GM21447 (cell line): Measurements from ENCODE around the gene PMEL.
"Not testable (repeated sequence)": the region's sequence is repeated elsewhere in the genome, so short reads cannot be mapped to it uniquely, and the experiment has no call there.

Source experiments
- ATAC-seq: cut with Tn5 transposase; IDR thresholded peaks from one replicate; pipeline ENCODE4 v1.9.1; 2021; ENCODE audit not compliant: unreplicated experiment

PMEL gene

GRCh38 chr12:55925870-55926737, 39.7 kb downstream of the PMEL start:
- peak; percentile 2 for ATAC-seq

- no peak for ATAC-seq
These were observed 40.5 kb downstream of the PMEL start for GRCh38 chr12:55925371-55925770.

GRCh38 chr12:55923648-55924047, 42.2 kb downstream of the PMEL start:
- not testable (repeated sequence) for ATAC-seq

GRCh38 chr12:55922126-55922525, 43.7 kb downstream of the PMEL start:
- no peak for ATAC-seq

- not testable (repeated sequence) for ATAC-seq
These were observed 46.8 kb downstream of the PMEL start for GRCh38 chr12:55919032-55919431.

- ATAC-seq = no peak
These were observed 50.4 kb downstream of the PMEL start for GRCh38 chr12:55915482-55915859.

GRCh38 chr12:55912908-55913307, 52.9 kb downstream of the PMEL start:
- ATAC-seq = no peak

GRCh38 chr12:55909513-55909884, 56.3 kb downstream of the PMEL start:
- ATAC-seq = no peak

- ATAC-seq = no peak
These were observed 56.9 kb downstream of the PMEL start for GRCh38 chr12:55908726-55909512.

GRCh38 chr12:55906056-55906455, 59.8 kb downstream of the PMEL start:
- ATAC-seq = no peak
